ENCODE results near the gene AP5S1. TPM values are rescaled to one million over a fixed set of nuclear protein-coding genes. Genes with fewer than 3 reads are reported as not detected.
A peak's percentile ranks its signal among the peaks of the same experiment; 100 is the strongest.

AP5S1 gene
- total and polyA plus RNA-seq, 2 of the 13 experiments (the other 11 are each of a cell fraction or from before 2014, with no cell fraction given): 7.9 to 23.2 TPM

DNA sequence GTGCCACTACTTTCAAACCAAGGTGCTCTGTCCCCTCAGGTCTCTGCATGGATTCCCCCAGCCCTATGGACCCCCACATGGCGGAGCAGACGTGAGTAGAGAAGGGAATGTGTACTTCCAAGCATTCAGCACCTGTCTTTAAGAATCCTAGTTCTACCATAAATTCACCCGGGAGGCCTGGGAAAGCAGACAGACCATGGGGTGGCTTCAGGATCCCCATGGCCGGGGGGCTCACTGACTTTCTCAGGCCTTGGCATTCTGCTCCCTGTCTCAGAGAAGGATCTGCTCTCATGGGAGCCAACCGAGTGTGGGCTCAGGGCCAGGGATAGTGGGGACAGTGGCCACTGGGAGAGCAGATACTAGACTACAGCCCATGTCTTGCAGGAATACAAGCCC is 22.0 kb upstream of the AP5S1 start (continued):
- no peak for TF ChIP-seq KAT2B (IDR thresholded peaks at IDR 0.05; ENCODE audit: borderline replicate concordance, low read depth, low read length)
- TF ChIP-seq HOXA5 (CRISPR knock-in tag; IDR thresholded peaks at IDR 0.05): no peak
- no peak for TF ChIP-seq ZNF564 (CRISPR knock-in tag; IDR thresholded peaks at IDR 0.05)
- no peak for TF ChIP-seq MBD4 (IDR thresholded peaks at IDR 0.05; ENCODE audit: borderline replicate concordance, low read length)
- no peak for TF ChIP-seq ZBTB25 (CRISPR knock-in tag; IDR thresholded peaks at IDR 0.05)
- TF ChIP-seq, protein P1, sequence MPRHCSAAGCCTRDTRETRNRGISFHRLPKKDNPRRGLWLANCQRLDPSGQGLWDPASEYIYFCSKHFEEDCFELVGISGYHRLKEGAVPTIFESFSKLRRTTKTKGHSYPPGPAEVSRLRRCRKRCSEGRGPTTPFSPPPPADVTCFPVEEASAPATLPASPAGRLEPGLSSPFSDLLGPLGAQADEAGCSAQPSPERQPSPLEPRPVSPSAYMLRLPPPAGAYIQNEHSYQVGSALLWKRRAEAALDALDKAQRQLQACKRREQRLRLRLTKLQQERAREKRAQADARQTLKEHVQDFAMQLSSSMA (CRISPR knock-in tag; IDR thresholded peaks at IDR 0.05): no peak
- TF ChIP-seq SRY (CRISPR knock-in tag; IDR thresholded peaks at IDR 0.05): no peak
- TF ChIP-seq ARNT2 (CRISPR knock-in tag; IDR thresholded peaks at IDR 0.05; ENCODE audit: low read depth): no peak
- no peak for TF ChIP-seq CTCF (CRISPR knock-in tag; IDR thresholded peaks at IDR 0.05)
- no peak for TF ChIP-seq ZBED4 (CRISPR knock-in tag; IDR thresholded peaks at IDR 0.05; ENCODE audit: borderline replicate concordance)
- TF ChIP-seq HMG20A (CRISPR knock-in tag; IDR thresholded peaks at IDR 0.05; ENCODE audit: borderline replicate concordance): no peak
- TF ChIP-seq NCOR1 (IDR thresholded peaks at IDR 0.05; ENCODE audit: borderline replicate concordance, low read length): peak; percentile 71
- no peak; the same call in 1 of the 2 replicates for TF ChIP-seq ZNF563 (CRISPR knock-in tag; IDR thresholded peaks at IDR 0.05)
- no peak for TF ChIP-seq RNF2 (conservative IDR thresholded peaks at IDR 0.05; ENCODE audit: low read depth)
- TF ChIP-seq ZNF609 (CRISPR knock-in tag; IDR thresholded peaks at IDR 0.05; ENCODE audit: borderline replicate concordance): peak; percentile 40; the same call in 1 of the 2 replicates
- TF ChIP-seq JARID2 (CRISPR knock-in tag; IDR thresholded peaks at IDR 0.05; ENCODE audit: insufficient replicate concordance): no peak
- no peak for TF ChIP-seq ZNF619 (CRISPR knock-in tag; IDR thresholded peaks at IDR 0.05)
- no peak for TF ChIP-seq ARID2 (CRISPR knock-in tag; IDR thresholded peaks at IDR 0.05; ENCODE audit: borderline replicate concordance)

All from HepG2 (cell line).